Pulmonary artery endothelial cell (primary cell): ENCODE measurements around the gene CMC2. TPM values are rescaled to one million over a fixed set of nuclear protein-coding genes. Genes with fewer than 3 reads are reported as not detected.

Experiments
- DNase-seq: peaks from one replicate; pipeline ENCODE4 v3.0.0-alpha.2; 2011; ENCODE audit warnings: low read depth, low spot score
- total RNA-seq: library from RNA; depleted of rRNA; stranded (reverse); fragments of >200 nt; gene quantifications from 2 replicates; pipeline ENCODE4 v1.2.3, GENCODE V29; 2014

The CMC2 gene
- total RNA-seq, 1 donor from 2014 or later = 50.1 TPM

GRCh38 chr16:81003064-81003463, 3.6 kb downstream of the CMC2 start:
- no peak for DNase-seq

GRCh38 chr16:81001330-81001729, 5.4 kb downstream of the CMC2 start:
- DNase-seq = no peak

GRCh38 chr16:81000873-81001272, 5.8 kb downstream of the CMC2 start:
- DNase-seq = no peak

GRCh38 chr16:80997964-80998620, 8.6 kb downstream of the CMC2 start:
- DNase-seq = no peak

GRCh38 chr16:80997139-80997798, 9.4 kb downstream of the CMC2 start:
- no peak for DNase-seq

- DNase-seq = no peak
Observed at GRCh38 chr16:80996688-80997138, 10.0 kb downstream of the CMC2 start.

- DNase-seq = no peak
Observed at GRCh38 chr16:80994451-80994850, 12.2 kb downstream of the CMC2 start.

GRCh38 chr16:80993834-80994233, 12.9 kb downstream of the CMC2 start:
- no peak for DNase-seq

GRCh38 chr16:80993307-80993706, 13.4 kb downstream of the CMC2 start:
- peak; percentile 74 for DNase-seq

GRCh38 chr16:80992676-80993293, 13.9 kb downstream of the CMC2 start:
- DNase-seq = no peak

GRCh38 chr16:80991792-80992430, 14.8 kb downstream of the CMC2 start:
- no peak for DNase-seq

GRCh38 chr16:80990978-80991377, 15.7 kb downstream of the CMC2 start:
- DNase-seq = no peak

- DNase-seq = no peak
Observed at GRCh38 chr16:80990577-80990976, 16.1 kb downstream of the CMC2 start.

- no peak for DNase-seq
Observed at GRCh38 chr16:80989801-80990200, 16.9 kb downstream of the CMC2 start.

GRCh38 chr16:80988756-80989155, 17.9 kb downstream of the CMC2 start:
- no peak for DNase-seq

- no peak for DNase-seq
Observed at GRCh38 chr16:80986557-80986956, 20.1 kb downstream of the CMC2 start.

GRCh38 chr16:80985611-80986010, 21.1 kb downstream of the CMC2 start:
- DNase-seq = no peak

- DNase-seq = no peak
Observed at GRCh38 chr16:80984124-80984892, 22.4 kb downstream of the CMC2 start.

- no peak for DNase-seq
Observed at GRCh38 chr16:80982646-80983045, 24.0 kb downstream of the CMC2 start.

- DNase-seq = no peak
Observed at GRCh38 chr16:80981103-80981502, 25.6 kb downstream of the CMC2 start.

- DNase-seq = no peak
Observed at GRCh38 chr16:80976946-80977345, 29.7 kb downstream of the CMC2 start.
